HG03196 (cell line): ENCODE data around the gene CDH23.

Experiments
- ATAC-seq: cut with Tn5 transposase; IDR thresholded peaks from one replicate; pipeline ENCODE4 v1.9.1; 2021; ENCODE audit not compliant: unreplicated experiment

The CDH23 gene

GRCh38 chr10:71837098-71837827 is 440.5 kb downstream of the CDH23 start:
- no peak for ATAC-seq

DNA sequence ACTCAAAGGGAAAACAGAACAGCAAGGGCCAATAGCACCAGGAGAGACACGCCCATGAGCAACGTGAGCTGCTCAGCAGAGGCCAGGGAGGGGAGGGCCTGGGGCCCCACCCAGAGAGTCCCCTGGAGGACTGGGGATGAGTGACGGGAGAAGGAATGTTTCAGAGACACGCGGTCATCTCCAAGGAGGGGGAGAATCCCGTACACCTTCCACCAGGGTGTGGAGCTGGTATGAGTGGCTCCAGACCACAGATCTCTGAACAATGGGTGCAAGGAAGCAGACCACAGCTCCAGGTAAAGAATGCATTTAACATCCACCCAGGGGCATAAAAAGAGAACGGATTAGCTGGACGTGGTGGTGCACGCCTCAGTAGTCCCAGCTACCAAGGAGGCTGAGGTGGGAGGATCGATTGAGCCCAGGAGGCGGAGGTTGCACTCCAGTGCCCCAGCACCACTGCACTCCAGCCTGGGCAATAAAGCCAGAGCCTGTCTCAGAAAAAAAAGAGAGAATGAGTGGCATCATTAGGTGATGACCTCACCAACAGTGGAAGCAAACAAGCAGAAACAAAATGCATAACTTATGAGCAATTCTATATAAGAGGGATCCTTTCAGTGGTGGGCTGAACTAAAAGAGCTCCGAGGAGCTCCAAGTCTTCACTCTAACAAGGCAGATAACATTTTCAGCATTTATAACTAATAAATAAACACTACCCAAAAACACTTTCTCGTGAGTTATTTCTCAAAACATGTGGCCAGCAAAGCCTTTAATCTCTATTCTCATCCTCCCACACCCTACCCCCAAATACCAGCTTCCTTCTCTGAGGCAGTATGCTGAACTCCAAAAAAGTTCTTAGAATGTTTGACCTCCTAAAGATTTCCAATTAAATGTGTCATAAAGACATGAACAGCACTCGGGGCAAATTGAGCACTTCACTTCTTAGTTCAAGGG is 441.8 kb downstream of the CDH23 start:
- no peak for ATAC-seq

GRCh38 chr10:71840177-71840957 is 443.6 kb downstream of the CDH23 start:
- no peak for ATAC-seq

GRCh38 chr10:71840958-71841335 is 444.2 kb downstream of the CDH23 start:
- ATAC-seq: no peak

GRCh38 chr10:71842422-71842821 is 445.7 kb downstream of the CDH23 start:
- ATAC-seq: no peak

DNA sequence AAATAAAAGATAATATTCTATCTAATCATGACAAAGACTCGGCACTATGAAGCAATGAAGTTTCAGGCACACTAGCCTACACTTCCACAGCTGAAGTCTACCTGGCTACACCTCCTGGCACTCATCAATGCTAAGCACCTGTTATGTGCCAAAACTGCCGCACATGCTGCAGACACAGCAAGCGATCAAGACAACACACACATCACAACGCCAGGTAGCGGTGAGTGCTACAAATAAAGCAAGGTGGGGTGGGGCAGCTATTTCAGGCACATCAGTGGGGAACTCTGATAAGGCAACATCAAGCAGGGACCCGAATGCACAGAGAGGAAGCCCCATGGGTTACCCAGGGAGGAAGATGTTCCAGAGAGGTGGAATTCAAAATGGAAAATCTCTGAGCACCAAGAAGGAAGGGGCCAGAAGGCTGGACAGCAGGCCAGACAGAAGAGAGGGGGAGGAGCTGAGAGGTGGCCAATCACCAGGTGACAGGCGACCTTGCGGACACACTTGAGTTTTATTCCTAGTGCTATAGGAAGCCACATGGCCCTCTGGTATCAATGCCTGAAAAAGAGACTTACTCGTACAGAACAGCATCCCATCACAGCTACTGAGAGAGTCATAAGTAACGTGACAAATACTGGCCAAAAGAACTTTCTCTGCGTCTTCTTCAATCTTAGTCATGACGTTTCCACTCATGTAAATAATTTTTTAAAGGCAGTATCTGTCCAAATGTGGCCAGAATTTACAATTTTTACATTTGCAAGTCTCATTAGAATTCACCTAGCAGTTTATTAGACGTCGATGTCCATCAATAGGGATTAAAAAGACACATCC is 446.4 kb downstream of the CDH23 start:
- no peak for ATAC-seq

DNA sequence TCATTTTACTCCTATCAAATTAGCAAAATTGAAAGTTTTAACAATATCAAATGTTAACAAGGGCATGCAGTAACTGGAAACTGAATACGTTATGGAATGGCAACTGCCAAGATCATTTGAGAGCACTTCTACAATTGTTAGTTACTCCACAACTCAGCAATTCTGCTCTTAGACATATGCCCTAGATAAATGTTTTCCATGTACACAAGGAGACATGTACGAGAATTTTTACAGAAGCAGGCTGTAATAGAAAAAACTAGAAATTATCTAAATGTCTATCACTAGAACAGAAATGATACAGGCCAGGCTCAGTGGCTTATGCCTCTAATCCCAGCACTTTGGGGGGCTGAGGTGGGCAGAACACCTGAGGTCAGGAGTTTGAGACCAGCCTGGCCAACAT is 447.4 kb downstream of the CDH23 start:
- no peak for ATAC-seq

GRCh38 chr10:71844695-71845094 is 448.0 kb downstream of the CDH23 start:
- ATAC-seq: no peak

DNA sequence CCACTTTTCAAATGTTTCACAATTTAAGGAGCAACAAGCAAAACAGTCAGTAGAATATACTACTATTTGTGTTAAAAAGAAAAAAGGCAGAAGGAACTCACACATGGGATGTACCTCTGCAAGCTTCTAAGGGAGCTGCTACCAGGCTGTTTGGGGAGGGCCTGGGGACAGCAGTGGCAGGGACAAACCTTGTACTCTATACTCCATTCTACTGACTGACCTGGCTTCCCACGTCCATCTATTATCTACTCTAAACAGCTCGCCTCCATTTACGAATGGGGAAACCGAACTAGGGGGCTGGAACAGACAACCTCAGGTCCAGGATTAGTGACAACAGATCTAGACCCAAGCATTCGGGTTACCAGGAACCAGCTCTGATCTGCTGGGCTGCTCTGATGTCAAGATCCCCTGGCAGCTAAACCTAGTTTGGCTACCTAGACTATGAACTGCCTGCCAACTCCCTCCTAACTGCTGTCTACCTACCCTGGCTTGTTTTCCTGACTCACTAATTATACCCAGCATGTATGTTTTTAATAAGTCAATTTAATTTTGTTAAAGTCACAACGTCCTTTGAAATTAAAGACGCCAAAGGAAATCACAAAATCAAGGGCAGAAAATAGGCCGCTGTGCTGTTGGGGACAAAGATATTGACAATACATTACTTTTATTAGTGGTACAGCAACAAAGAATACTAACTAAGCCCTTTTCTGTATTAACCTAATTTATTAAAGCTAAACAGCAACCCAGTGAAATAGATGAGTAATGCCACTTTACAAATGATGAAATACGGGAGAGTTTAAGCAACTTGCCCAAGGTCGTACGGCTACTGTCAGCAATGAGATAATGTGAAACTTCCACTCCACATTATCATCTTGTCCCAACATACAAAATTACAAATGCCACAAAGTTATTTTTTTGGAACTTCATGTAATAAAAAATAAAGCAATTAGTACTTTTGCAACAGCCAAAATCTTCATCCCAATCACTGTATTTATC is 449.0 kb downstream of the CDH23 start:
- ATAC-seq: no peak

DNA sequence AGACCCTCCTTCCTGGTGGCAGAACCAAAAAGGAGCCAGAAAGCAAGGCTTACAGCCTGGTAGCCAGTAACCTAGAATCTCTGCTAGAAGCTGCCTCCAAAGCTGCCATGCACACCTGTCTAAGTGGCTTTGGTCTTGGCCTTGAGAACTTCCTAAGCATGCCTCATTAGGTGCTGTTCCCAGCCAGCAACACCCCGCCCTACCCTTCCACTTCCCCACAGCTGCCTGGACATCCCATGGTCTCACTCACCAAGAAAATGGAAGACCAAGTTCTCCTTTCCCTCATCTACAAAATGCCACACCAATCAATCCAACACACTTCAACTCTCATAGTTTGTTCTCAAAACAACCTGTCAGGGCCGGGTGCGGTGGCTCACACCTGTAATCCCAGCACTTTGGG is 450.1 kb downstream of the CDH23 start:
- no peak for ATAC-seq

DNA sequence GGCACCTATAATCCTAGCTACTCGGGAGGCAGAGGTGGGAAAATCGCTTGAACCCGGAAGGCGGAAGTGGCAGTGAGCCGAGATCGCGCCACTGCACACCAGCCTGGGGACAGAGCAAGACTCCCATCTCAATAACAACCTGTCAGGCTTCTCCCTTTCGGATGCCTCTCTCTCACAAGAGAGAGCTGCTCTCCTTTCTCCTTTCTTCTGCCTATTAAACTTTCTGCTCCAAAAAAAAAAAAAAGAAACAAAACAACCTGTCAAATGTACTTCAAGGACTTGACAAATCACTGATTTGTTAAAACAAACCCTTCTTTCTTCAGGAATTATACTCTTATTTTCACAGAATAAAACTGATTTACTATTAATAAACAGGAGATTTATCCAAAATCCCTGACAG is 450.7 kb downstream of the CDH23 start:
- ATAC-seq: no peak

- no peak for ATAC-seq
Observed at GRCh38 chr10:71848325-71849275, 451.9 kb downstream of the CDH23 start.

DNA sequence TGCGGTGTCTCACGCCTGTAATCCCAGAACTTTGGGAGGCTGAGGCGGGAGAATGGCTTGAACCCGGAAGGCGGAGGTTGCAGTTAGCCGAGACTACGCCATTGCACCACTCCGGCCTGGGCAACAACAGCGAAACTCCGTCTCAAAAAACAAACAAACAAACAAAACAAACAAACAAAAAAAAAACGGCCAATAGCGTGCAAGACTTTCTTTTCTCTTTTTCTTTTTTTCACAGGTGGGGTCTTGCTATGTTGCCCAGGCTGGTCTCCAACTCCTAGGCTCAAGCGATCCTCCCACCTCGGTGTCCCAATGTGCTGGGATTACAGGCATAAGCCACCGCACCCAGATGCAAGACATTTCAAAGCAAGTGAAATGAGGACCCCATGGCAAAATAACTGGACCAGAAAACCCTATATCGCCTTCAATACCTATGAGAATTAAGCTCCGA is 452.8 kb downstream of the CDH23 start:
- ATAC-seq: no peak

DNA sequence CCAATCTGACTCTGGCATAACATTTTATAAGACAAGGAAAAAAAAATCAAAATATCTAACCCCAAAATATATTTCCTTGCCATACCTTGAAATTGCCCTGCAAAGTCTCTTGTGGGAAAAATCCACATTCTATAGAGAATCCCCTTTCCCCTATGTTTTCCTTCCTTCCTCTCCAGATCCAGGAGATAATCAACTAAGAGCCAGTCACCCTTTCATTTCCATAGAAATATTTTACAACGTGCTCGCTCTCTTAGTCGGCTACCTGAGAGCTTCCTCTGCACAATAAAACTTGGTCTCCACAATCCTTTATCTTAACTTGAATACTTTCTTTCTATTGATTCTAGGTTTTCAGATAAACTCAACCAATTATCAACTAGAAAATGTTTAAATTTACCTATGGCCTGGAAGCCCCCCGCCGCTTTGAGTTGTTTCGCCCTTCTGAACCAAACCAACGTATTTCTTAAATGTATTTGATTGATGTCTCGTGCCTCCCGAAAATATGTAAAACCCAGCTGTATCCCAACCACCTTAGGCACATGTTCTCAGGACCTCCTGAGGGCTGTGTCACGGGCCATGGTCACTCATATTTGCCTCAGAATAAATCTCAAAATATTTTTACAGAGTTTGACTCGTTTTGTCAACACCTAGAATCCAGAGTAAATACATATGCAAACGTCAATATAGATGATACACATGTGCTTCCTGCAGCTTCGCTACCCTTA is 453.5 kb downstream of the CDH23 start:
- ATAC-seq: no peak

DNA sequence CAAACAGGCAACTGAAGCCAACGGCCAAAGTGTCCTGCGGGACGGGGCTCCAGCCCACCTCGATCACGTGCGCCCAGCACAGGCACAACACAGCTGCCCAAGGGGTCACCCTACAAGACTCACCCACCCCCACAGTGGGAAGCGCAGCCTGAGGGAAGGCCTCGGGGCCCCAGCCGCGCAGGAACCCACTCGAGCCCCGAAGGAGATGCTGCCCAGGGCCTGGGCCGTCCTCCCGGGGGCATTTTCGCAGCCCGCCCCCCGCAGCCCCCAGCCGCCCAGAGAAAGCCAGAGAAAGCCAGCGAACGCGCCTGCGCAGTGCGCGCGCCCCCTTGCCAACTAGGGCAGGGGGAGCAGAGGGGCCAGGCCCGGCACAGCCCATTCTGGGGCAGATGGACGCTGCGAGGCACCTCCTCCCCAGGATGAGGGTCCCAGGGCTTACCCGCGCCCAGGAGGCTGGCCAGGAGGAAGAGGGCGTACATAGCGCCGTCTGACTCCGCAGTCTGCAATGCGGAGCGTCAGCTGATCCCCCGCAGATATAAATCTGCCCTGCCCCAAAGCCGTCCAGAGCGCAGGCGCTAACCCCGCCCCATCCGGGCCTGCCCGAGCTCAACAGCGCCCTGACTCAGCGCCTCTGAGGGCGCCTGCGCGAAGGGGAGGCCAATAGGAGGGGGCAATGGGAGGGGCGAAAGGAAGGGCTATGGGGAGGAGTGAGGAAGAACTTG is 454.2 kb downstream of the CDH23 start, which contains the start of gene PSAP:
PSAP (minus strand) TSS at position 509 of the 722 bp plus-strand sequence; CDS start at position 479, 30 bp downstream.
- peak; percentile 89 for ATAC-seq

DNA sequence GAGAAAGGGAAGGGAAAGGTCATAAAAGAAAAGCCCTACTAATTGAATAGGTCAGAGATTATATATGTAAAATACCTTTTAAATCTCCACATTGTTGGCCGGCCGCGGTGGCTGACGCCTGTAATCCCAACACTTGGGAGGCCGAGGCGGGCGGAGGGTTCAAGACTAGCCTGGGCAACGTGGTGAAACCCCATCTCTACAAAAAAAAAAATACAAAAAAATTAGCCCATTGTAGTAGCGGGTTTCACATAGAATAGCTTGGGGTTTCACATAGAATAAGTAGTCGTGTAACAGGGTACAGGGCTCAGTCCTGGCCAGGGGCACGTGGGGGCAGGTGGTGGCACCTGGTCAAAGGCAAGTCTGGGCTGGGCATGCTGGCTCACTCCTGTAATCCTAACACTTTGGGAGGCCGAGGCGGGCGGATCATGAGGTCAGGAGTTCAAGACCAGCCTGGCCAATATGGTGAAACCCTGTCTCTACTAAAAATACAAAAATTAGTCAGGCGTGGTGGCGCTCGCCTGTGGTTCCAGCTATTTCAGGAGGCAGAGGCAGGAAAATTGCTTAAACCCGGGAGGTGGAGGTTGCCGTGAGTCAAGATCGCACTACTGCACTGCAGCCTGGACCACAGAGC is 454.9 kb downstream of the CDH23 start:
- peak; percentile 12 for ATAC-seq
